WTC11 (cell line): Measurements from ENCODE around the gene DIABLO.

ENCODE experiments used
- CREB1 ChIP-seq: sonication (generic); formaldehyde crosslinking; IDR thresholded peaks from 2 replicates; pipeline ENCODE4 v1.8.0; 2023; ENCODE audit warnings: mild to moderate bottlenecking, missing genetic modification reagents
- ERG ChIP-seq: fragments of 250-450 bp; sonication (Bioruptor Pico); IDR thresholded peaks from 2 replicates; pipeline ENCODE4 v1.8.0; 2021; ENCODE audit warnings: mild to moderate bottlenecking
- SP1 ChIP-seq: sonication (generic); formaldehyde crosslinking; conservative IDR thresholded peaks from 2 replicates; pipeline ENCODE4 v1.8.1; 2022; ENCODE audit warnings: missing genetic modification reagents
- TF ChIP-seq, protein P1 (sequence below): fragments of 200-600 bp; IDR thresholded peaks from 2 replicates; pipeline ENCODE4 v1.8.0; 2022; ENCODE audit warnings: antibody characterized with exemption
- TF ChIP-seq, protein P2 (sequence below): sonication (generic); formaldehyde crosslinking; conservative IDR thresholded peaks from 2 replicates; pipeline ENCODE4 v1.8.1; 2022; ENCODE audit warnings: mild to moderate bottlenecking, missing genetic modification reagents

DNA sequence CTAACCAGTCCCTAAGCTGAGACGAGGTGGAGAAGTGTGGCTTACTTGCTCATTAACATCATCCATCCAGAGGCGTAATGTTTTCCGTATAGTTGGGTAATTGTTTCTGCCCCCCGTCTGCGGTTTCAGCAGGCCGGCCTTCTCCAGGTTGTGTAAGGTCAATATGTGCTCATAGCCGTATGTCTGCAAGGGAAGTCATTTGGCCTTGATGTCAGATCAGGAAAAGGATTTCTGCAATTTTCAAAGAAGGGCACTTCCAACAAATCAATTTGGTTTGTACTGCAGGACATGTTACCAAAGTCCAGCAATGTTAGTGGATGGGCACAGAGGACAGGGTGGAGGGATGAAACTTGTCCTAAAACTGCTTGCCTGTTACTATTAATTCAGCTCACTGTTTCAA lies 9.9 kb upstream of the DIABLO start:
- TF ChIP-seq SP1 (CRISPR knock-in tag) (no peak), ERG (CRISPR knock-in tag) (no peak), CREB1 (CRISPR knock-in tag) (no peak)
- TF ChIP-seq, protein P1, sequence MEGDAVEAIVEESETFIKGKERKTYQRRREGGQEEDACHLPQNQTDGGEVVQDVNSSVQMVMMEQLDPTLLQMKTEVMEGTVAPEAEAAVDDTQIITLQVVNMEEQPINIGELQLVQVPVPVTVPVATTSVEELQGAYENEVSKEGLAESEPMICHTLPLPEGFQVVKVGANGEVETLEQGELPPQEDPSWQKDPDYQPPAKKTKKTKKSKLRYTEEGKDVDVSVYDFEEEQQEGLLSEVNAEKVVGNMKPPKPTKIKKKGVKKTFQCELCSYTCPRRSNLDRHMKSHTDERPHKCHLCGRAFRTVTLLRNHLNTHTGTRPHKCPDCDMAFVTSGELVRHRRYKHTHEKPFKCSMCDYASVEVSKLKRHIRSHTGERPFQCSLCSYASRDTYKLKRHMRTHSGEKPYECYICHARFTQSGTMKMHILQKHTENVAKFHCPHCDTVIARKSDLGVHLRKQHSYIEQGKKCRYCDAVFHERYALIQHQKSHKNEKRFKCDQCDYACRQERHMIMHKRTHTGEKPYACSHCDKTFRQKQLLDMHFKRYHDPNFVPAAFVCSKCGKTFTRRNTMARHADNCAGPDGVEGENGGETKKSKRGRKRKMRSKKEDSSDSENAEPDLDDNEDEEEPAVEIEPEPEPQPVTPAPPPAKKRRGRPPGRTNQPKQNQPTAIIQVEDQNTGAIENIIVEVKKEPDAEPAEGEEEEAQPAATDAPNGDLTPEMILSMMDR, result no peak
- TF ChIP-seq, protein P2, sequence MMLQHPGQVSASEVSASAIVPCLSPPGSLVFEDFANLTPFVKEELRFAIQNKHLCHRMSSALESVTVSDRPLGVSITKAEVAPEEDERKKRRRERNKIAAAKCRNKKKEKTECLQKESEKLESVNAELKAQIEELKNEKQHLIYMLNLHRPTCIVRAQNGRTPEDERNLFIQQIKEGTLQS (CRISPR knock-in tag), result no peak
